HG03378 (cell line): ENCODE results near the gene RFXANK.
"Not testable (repeated sequence)": the region's sequence is repeated elsewhere in the genome, so short reads cannot be mapped to it uniquely, and the experiment has no call there.

Source experiments
- ATAC-seq: cut with Tn5 transposase; IDR thresholded peaks from one replicate; pipeline ENCODE4 v1.9.1; 2021; ENCODE audit warnings: mild to moderate bottlenecking, moderate library complexity; ENCODE audit not compliant: unreplicated experiment

RFXANK gene

DNA sequence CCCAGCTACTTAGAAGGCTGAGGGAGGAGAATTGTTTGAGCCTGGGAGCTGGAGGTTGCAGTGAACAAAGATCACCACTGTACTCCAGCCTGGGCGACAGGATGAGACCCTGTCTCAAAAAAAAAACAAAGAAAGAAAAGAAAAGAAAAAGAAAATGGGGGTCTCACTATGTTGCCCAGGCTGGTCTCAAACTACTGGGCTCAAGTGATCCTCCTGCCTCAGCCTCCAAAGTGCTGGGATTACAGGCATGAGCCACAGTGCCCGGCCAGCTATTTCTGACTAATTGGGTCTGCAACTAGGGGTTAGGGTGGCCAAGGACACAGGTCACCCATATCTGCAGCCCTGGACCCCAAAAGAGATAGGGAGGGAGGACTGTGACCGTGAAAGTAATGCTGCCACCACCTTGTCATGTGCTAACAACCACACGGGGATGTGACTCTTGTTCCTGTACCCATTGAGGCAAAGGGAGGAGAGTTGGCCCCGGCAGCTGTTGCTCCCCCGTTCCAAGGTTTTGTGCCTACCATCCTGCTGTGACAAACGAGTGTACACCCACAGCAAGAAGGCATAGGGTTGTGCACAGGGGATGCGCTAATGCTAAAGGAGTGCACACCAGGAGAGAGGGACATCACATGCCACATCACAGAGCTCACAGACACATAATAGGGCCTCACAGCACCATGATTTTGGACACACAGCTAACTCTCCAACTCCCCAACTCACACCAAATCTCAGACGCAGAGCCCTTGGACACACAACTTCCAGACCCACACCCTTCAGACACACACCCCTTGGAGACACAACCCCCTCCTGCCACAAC, 22.6 kb upstream of the RFXANK start:
- ATAC-seq: no peak

DNA sequence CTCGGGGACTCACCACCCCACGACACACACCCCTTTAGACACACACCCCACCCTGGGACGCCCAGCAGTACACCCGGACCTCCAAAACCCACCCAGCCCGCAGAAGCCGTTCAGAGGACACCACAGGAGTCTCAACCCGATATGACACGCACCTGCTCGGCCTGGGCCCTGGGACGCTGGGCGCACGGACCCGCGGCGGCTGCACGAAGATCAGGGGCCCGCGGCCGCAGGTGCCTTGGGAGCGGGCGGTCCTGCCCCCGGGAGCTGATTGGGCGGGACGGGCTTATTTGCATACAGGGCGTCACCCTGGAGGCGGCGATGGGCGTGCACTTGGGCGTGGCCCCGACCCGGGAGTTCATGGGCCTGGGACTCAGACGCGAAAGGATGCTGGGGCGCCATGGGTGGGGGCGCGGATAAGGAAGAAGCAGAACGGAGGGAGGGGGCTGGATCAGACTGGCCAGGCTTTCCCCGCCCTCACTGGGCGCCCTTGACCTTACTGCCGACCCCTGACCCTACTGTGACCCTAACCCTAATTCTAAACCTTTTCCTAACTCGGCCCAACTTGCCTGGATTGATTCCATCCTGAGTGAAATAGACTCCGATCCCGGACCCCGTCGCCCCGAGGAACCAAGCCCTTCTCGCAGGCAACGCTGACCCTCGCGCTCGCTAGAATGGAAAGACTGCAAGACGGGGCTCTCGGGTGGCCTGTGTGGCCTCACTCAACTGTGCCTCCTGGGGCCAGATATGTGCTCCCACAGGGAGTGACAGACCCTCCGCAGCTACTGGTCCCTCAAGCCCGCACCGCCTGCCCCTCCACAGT, 21.8 kb upstream of the RFXANK start, which contains the start of gene MEF2B:
Gene MEF2B, minus strand, starts transcription at position 211 of the 820 bp plus-strand sequence. CDS start 19,528 bp downstream, outside the sequence.
- peak; percentile 61 for ATAC-seq

DNA sequence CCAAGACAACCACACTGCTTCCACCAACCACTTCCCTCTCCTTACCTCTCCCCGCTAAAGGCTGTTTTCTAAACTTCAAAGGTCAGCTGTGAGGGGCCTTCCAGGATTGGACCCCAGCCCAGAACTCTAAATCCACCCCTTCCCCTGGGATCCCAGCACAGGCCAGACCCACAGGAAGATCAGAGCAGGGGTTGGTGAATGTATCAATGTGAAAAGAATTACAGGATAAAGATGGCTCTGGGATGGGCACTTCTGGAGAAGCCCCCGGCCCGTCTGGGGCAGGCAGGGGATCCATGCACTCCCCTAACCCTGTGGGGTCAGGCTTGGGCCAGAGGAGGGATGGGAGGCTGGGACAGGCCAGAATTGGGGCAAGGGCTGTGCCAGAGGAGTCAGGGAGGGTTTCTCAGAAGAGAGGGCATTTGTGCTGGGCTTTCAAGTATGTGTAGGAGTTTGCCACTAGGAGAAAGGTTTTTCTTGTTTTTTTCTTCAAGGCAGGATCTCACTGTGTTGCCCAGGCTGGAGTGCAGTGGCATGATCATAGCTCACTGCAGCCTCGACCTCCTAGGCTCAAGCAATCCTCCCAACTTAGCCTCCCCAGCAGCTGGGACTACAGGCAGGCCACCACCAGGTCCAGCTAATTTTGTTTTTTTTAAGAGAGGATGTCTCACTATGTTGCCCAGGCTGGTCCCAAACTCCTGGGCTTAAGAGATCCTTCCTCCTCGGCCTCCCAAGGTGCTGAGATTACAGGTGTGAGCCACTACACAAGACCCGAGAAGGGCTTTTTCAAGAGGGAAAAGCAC, 21.0 kb upstream of the RFXANK start:
- no peak for ATAC-seq

DNA sequence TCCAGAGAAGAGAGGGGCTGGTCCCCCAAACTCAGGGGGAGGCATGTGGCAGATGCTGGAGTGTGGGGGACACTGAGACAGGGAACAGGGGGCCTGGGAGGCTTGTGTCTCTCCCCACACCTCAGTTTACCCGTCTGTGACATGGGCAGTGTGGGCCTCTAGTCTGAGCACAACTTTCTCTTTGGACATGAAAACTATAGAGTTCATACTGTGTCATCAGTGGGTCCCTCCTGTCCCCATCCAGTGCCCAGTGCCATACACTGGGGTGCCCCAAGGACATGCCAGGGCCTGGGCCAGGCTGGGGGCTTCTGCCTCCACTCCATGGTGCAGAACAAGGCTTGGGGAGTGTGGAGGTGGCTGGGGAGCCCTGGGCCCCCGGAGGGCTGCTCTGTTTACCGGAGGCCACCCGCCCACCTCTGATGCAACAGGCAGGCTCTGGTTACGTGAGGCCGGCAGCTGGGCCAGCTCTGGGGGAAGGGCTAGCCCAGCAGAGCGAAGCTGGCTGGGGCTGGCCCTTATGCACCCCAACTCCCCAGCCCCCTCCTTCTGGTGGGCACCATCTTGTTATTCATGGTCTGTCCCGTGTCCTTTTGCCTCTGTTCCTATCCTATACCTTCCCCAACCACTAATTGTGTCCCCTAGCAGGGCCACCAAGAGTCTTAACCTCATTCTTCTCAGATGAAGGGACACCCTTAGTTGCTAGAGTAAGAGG, 20.1 kb upstream of the RFXANK start:
- no peak for ATAC-seq

DNA sequence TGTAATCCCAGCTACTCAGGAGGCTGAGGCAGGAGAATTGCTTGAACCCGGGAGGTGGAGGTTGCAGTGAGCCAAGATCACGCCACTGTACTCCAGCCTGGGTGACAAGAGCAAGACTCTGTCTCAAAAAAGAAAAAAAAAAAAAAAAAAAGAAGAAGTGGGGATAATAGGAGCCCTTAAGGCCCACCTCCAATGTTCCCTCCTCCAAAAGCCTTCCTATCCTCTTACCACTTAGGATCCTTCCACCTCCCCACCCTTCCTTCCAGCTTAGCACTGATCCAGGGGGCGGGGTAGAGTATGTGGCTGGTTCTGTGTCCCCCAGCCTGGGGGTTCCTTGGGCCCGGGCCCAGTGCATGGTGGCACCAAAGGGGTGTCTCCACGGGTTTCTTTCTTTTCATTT, 18.8 kb upstream of the RFXANK start:
- not testable (repeated sequence) for ATAC-seq

DNA sequence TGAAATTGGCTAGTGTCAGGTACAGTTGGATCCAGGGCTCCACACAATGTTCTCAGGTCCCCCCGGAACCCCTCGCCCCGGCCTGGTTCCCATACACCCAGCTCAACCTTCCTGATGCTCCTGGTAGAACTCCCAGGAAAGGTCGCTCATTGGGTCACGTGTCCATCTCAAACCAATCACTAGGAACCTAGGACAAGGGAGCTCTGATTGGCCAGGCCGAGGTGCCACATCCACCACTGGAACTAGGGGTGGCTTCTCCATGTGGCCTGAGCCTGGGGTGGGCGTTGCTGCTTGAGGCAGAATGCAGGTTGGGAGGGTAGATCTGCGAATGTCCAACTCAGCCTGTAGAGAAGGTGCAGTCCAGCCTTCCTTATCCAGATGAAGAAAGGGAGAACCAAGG, 15.1 kb upstream of the RFXANK start:
- no peak for ATAC-seq

DNA sequence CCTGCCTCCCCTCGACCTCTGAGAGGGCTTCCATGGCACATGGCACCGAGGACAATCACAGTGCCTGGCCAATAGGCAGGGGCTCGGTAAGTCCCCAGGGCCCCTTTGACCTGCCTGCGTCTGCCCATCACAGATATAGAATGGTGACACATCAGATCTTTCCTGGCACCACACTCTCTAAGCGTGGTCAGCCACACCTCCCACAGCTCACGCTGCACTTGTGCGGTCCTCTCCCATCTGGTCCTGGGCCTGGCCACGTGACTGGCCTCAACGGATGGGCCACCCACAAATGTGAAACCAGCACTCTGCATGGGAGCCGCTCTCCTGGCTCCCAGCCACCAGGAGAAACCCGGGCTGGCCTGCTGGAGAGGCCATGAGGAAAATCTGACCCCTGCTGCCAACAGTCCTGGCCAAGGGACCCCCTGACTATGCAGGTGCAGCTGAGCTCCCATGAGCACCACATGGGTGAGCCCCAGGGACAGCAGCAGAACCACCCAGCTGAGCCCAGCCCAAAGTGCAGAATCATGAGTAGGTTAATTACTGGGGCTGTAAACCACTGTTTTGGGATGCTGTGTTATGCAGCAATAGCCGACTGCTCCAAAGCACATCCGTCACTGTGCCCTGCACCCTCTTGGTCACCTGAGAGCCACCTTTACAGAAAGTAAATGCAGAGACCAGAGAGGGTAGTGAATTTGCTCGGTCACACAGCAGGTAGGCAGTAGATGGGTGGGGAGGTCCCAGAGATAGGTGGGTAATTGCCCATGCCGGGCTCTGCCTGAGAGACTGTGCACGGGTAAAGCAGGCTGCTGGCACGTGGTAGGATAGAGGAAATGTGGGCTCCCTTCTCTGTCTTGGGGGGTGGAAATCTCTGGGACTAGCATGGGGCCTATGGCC, 12.3 kb upstream of the RFXANK start:
- no peak for ATAC-seq

DNA sequence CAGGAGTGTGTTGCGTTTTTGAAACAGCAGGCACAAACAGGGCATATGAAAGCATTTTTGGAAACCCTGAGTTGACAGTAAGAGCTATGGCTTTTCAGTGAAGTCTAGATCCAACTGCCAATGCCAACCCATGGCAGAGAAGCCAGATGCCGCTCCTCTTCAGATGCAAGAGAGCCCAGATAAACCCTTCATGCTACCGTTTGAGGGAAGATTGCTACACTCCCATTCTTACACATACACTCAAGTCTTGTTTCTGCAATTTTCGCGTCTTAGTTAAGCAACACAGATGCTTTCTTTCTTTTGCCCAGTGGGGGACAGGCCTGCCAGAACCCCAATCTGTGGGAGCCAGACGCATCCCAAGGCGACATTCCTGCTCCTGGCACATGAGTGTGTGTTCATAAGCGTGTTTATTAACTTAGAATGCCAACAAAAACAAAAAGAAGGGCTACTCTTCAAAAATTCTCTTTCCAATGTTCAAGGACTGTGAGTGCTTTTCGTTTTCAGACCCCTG, 10.5 kb upstream of the RFXANK start:
- ATAC-seq: no peak

DNA sequence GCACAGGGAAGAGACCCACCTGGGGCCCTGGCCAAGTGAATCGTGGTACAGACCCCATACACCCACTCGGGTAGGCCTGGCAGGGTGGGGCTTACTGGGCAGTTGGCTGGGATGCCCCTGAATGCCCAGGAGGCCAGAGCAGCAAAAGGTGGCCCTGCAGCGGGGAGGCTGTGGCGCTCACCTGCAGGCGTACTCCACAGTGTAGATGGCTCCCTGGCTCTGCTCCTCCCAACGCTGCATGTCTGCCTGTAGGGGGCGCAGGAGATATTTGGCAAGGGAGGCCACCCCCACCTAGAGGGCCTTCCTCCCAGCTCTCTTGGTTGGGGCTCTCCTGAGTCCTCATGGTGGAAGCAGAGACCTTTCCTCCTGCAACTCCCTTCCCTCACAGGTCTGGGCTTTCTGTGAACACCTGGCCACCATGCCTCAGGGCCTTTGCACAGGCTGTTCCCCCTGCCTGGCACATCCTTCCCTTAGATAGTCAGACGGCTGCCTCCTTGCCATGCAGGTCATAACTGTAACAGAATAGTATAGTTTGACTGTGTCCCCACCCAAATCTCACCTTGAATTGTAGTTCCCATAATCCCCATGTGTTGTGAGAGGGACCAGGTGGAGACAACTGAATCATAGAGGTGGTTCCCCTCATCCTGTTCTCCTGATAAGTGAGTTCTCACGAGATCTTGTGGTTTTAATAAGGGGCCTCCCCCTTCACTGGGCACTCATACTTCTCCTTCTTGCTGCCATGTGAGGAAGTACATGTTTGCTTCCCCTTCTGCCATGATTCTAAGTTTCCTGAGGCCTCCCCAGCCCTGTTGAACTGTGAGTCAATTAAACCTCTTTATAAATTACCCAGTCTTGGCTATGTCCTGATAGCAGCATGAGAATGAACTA, 6.0 kb upstream of the RFXANK start:
- no peak for ATAC-seq

DNA sequence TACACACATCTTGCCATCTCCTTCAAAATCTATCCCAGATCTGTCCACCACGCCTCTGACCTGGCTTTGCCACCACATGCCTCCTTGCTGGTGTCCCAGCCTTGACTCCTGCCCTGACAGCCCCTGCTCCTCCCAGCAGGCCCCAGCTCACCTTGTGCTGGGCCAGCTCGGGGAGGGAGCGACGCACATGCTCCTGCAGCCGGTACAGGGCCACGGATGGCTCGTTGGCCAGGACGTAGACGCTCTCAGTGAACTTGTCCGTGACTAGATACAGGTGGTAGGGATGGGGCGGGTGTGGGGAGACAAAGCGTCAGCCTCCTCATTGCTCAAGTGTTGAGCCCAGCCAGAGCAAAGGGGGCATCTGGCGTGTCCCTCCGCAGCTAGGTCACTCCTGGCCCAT, 5.3 kb upstream of the RFXANK start:
- ATAC-seq: no peak

DNA sequence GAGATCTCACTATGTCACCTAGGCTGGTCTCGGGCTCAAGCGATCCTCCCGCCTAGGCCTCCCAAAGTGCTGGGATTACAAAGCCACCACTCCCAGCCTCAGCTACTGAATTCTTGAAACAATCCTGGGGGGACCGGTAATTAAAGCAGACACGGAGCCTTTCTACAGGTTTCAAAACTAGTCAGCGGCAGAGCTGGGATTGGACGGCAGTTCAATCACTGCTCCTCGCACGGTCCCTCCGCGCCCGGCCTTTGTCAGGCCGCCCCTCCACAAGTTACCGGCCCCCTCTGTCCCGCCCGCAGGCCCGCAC, 335 bp upstream of the RFXANK start:
- ATAC-seq: peak; percentile 7

DNA sequence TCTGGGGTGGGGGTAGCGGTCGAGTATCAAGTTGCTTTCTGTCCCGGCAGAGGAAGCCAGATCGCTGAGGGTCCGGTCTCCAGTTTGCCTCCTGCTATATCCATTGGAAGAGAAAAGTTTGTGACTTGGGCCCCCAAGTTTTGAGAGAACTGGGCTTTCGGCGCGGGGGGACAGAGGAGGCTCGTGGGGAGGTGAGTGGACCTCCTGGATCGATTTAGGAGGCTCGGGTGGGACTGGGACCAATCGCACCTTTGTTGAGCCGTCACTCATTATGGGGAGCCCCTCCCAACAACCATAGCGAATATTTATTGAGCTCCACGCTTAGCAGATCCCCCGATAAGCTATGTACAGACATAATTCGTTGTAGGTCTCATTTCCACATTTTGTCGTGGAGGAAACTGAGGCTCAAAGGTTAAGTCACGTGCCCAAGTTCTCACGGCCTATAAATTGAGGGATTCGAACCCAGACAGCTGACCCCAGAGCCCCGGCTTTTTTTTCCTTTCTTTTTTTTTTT, 909 bp downstream of the RFXANK start:
- no peak for ATAC-seq

DNA sequence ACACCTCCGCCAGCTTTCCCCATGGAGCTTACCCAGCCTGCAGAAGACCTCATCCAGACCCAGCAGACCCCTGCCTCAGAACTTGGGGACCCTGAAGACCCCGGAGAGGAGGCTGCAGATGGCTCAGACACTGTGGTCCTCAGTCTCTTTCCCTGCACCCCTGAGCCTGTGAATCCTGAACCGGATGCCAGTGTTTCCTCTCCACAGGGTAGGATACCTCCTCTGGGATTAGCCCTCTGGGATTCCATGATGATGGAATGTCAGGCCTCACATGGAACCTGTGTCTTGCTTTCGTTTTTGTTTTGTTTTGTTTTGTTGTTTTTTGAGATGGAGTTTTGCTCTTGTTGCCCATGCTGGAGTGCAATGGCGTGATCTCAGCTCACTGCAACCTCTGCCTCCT, 1.9 kb downstream of the RFXANK start:
- no peak for ATAC-seq

DNA sequence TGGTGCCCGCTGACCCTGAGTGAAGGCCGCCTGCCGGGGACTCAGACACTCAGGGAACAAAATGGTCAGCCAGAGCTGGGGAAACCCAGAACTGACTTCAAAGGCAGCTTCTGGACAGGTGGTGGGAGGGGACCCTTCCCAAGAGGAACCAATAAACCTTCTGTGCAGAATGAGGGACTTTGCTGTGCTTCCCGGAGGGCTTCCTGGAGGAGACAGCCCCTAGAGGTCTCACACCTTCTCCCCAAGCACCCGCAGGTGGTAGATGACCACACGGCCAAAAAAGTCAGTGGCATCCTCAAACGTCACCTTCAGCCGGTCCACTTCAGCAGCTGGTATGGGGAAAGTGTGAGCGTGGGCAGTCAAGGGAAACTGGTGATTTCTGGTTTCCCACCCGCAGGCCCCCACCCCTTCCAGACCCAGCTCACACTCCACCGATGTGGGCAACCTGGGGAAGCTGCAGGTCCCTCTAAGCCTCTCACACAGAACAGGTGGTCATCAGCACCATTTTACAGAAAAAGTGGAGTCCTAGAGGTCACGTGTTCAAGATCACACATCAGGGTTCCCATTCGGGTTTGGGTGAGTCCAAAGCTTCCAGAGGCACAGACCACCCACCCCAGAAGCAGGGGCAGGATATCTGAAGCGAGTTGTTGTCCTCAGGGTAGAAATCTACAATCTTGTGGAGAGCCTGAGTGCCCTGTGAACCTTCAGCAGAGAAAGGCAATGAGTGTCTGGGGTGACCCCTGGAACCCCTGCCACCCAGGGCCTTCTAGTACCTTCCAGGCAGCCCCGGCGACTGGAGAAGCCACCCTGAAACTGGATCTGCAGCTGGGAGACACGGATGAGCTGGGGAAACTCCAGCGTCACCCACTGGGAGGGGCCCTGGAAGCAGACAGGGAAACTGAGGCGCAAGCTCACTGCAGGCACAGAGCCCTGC, 9.9 kb downstream of the RFXANK start:
- ATAC-seq: no peak

DNA sequence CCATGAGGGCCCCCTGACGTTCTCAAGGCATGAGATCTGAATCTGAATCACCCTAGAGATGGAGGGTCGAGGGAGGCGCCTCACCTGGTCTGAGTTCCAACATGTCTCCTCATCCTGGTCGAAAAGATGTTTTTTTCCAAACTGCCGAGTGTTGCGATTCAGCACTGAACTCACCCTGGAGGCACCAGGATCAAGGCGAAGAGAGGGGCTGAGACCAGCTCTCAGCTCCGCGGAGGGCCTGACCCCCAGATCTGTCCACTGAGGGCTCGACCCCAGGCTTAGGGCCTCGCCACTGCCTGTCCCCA, 10.6 kb downstream of the RFXANK start:
- ATAC-seq: no peak

DNA sequence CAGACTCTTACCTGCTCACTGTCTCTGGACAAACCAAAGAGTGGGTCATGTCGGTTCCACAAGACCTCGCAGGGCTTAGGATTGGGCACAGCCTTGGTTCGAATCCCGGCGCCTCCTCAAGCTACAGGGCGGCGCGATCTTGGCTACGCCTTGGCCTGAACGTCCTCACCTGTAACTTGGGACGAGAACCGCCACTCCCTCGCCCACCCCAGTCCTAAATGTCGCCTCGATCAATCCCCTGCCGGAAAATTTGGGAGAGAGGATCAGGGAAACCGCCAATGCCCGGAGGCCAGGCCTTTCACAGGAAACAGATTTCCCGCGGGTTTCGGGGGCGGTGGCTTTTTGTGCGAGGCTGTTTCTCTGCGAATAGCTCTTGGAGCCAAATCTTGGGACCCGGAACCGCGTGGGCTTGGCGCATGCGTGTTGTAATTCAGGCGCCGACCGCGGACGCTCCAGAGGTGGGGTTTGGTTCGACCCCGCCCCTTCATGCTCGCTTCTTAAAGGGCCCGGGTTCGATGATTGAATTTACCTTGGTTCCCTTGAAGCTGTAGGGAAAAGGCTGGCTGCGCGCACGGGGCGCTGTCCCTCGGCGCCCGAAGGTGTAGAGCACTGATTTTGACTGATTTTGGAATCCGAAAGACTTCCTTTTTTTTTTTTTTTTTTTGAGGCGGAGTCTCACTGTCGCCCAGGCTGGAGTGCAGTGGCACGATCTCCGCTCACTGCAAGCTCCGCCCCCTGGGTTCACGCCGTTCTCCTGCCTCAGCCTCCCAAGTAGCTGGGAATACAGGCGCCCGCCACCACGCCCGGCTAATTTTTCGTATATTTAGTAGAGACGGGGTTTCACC, 11.2 kb downstream of the RFXANK start, which contains the start of gene NR2C2AP:
Gene NR2C2AP, minus strand, starts transcription at position 403 of the 845 bp plus-strand sequence. Its CDS starts 354 bp downstream, at position 49.
- ATAC-seq: no peak
